CD4-positive, alpha-beta T cell treated with Interferon gamma for 1 hour (primary cell): ENCODE results near the gene S100A2.
A peak's percentile ranks its signal among the peaks of the same experiment; 100 is the strongest.
"Not testable (repeated sequence)": the region's sequence is repeated elsewhere in the genome, so short reads cannot be mapped to it uniquely, and the experiment has no call there.

Experiments
- DNase-seq: peaks from one replicate; pipeline ENCODE4 v3.0.0-alpha.2; 2020

S100A2 gene

DNA sequence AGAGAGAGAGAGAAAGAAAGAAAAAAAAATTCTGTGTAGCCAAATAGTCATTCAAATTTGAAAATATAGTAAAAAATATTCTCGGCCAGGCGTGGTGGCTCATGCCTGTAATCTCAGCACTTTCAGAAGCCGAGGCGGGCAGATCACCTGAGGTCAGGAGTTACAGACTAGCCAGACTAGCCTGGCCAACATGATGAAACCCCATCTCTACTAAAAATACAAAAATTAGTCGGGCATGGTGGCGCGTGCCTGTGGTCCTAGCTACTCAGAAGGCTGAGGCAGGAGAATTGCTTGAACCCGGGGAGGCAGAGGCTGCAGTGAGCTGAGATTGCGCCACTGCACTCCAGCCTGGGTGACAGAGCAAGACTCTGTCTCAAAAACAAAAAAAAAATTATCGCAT lies 22.4 kb upstream of the S100A2 start:
- DNase-seq = not testable (repeated sequence)

DNA sequence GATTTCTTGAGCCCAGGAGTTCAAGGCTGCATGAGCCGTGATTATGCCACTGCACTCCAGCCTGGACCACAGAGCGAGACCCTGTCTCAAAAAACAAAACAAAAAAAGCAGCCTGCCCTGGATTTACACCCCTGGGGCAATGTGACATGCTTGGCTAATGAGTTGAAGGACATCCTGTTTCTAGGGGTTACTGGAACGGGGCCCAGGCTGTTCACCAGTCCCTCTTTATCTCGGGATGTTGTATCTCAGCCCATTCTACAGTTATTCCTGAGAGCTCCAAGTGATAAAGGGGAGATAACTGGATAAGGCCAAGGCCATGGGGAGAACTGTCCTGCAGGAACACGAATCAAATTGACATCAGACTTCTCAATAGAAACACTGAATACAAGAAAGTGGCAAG lies 21.7 kb upstream of the S100A2 start:
- no peak for DNase-seq

- DNase-seq = no peak
These were observed 20.7 kb upstream of the S100A2 start for GRCh38 chr1:153586347-153586746.

DNA sequence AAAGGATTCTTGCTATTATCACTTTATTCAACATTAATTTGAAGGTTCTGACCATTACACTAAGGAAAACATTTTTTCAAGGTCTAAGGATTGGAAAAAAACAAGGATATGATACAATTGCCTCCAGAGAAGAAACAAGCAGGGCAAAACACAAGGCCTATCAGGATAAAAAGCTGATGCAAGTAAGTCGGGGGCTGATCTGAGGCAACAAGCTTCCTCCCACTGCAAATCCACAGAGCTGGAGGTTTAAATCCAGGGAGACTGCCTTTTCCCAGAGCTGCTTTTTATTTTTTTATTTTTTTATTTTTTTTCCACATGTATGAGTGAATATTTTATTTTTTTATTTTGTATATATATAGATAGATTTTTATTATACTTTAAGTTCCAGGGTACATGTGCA lies 19.4 kb upstream of the S100A2 start:
- DNase-seq = no peak

GRCh38 chr1:153583976-153584375 lies 18.3 kb upstream of the S100A2 start:
- no peak for DNase-seq

GRCh38 chr1:153583514-153583913 lies 17.9 kb upstream of the S100A2 start:
- DNase-seq = not testable (repeated sequence)

GRCh38 chr1:153582836-153583235 lies 17.2 kb upstream of the S100A2 start:
- not testable (repeated sequence) for DNase-seq

DNA sequence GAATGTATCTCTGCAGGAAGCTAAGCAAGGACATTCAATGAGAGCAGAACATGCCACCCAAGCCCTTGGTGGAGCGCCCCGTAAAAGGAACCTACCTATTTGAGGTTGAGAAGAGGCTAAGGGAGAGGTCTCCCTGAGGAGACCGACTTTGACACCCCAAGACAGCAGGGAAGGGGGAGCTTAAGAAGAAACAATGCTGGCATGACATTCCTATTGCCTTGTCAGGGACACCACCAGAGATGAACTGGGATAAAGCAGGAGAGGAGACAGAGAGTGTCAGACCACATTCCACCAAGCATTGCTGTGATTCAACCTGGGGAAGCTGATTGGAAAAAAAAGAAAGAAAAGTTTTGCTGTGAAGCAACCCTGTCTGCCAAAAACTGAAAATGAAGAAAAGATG lies 13.3 kb upstream of the S100A2 start:
- DNase-seq = no peak

- DNase-seq = no peak
These were observed 12.8 kb upstream of the S100A2 start for GRCh38 chr1:153578490-153578889.

DNA sequence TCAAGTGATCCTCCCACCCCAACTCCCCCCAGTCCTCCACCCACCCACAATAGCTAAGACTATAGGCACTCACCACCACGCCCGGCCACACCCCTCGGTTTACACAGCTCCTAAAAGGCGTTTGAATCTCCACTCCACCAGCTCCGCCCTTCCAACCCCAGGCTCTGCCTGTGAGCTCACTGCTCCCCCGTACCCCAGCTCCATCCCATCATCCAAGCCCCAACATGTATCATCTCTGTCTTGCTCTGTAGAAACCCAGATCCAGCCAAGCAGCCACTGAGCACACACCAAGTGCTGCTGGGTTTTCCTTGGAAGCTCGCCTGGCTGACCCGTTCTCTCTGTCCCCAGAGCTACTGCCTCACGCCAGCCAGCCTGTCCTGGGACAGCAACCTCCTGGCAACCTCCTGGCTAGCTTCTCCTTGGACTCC lies 12.0 kb upstream of the S100A2 start:
- no peak for DNase-seq

DNA sequence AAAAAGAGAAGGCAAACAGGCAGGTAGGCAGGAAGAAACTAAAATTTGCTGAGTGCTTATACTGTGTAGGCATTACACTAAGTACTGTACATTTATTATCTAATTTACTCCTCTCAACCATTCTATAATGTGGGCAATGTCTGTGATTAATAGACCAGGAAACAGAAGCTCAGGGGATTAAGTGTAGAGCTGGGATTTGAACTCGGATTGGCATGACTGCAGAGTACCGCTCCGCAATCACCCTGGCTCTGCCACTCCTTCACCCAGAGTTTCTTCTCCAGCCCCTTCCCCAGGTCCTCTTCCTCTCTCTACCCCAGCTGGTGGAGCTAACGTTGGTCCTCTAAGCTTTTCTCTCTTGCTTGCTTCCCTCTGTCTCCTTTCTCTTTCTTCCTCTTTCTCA lies 11.5 kb upstream of the S100A2 start:
- no peak for DNase-seq

GRCh38 chr1:153575497-153575896 lies 9.9 kb upstream of the S100A2 start:
- DNase-seq = not testable (repeated sequence)

- DNase-seq = not testable (repeated sequence)
These were observed 9.4 kb upstream of the S100A2 start for GRCh38 chr1:153575081-153575491.

GRCh38 chr1:153573351-153573750 lies 7.7 kb upstream of the S100A2 start:
- no peak for DNase-seq

GRCh38 chr1:153572569-153573015 lies 6.9 kb upstream of the S100A2 start:
- DNase-seq = peak; percentile 65

DNA sequence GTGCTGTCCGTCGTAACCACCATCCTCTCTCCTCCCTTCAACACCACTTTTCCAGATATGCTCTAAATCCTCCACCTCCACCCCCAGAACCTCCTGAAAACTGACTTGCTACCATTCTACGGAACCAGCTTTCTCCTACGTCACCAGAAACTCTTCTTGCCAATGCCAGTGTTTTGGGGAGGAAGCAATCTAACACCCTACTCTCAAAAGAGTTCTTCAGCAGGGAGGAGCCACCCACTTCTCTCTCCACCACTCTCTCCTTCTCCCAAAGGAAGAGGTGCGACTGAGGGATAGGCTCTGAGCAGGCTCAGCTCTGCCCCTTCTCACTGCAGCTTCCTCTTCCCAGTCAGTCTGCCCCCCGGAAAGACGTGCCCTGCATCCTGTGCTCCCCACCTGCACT lies 6.1 kb upstream of the S100A2 start:
- DNase-seq = no peak

- DNase-seq = no peak
These were observed 5.2 kb upstream of the S100A2 start for GRCh38 chr1:153570874-153571273.

DNA sequence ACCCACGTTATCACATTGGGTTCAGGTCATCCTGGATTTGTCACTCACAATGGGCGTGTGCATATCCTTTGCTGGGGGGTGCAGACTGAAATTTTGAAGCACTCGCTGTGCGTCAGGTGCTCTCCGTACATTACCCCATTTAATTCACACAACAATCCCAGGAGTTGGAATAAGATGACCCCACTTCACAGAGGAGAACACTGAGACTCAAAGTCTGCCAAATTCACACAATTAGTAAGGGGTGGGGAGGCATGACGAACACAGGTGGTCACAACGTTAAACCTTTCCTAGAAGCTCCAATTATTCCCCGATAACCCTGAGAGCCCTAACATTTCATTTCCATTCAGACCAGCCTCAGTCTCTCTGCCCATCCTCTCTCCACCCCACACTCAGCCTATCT lies 3.8 kb upstream of the S100A2 start:
- DNase-seq = no peak

- DNase-seq = peak; percentile 73
These were observed 2.9 kb upstream of the S100A2 start for GRCh38 chr1:153568367-153569099.

DNA sequence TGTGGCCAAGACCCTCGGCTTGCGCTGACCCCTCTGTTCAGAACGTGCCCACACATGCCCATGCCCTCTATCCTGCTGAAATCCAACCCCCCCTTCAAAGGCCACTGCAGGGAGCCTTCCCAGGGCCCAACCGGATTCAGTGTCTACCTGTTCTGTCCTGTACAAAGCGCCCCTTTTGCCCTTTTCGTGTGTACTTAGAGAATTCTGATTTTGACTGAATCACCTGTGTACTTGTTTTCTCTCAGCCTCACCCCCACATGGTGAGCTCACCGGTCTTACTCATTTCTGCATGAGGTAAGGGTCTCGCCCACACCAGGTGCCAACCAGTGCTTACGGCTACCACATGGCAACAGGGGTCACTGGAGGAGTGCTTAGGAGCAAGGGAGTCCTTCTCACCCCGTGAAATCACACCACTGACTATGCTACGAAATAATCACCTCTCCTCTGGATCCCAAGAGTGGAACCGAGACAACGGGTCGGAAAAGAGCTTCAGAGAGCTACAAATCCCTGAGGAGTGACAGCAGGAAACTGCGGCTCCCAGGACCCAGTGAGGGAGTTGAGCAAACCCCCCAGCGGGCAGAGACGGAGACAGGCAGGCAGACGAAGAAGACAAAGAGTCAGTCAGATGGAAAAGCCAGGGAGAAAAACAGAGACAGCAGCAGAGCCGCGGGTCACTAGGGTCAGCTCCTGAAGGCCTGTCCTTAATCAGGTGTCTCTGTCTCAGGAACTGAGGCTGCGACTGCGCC lies 2.1 kb upstream of the S100A2 start:
- DNase-seq = no peak

GRCh38 chr1:153566414-153567371 lies 1.0 kb upstream of the S100A2 start:
- DNase-seq = peak; percentile 88

GRCh38 chr1:153563991-153564390 lies 1.7 kb downstream of the S100A2 start:
- no peak for DNase-seq

- no peak for DNase-seq
These were observed 2.2 kb downstream of the S100A2 start for GRCh38 chr1:153563483-153563901.
